Measurements from ENCODE around the gene ZNF134.

Gene ZNF134

DNA sequence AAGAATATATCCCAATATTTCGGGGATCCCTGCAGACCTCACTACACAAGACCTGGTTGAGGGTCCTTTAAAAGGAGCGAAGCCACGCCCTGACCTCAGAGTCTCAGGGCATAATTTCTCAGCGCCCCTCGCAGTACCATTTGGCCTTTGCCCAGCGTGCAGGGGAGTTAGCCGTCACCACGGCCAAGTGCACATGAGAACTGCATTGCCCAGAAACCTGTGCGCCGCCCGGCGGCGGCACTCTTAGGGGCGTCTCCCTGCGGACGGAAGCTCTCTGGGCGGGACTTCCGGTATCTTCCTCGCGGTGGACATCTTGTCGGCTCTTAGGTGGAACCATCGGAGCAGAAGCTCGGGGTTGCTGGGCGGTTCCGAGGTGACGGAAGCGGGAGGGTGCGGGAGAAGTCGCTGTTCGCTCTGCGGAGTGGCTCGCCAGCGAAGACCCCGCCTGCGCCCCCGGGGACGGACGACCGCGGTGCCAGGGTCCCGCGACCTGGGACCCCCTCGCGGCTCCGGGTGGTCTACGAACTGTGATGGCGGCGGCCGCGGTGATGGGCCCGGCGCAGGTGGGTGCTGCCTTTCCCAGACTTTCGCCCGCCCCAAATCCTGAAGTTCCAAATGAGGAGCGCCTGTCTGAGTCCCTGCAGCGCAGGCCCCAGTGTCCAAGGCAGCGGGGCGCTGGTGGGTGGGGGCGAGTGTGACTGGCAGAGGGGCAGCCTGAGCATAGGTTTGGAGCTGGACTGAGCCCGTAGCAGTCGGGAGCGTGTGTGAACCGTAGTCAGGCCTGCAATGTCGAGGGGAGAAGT is at the start of gene ZNF134:
TSS of gene ZNF134 (plus strand) at position 302 of the 803 bp plus-strand sequence. CDS start 5,227 bp downstream, outside the sequence.
- DNase-seq (ENCODE audit: low read depth), result peak; percentile 81

DNA sequence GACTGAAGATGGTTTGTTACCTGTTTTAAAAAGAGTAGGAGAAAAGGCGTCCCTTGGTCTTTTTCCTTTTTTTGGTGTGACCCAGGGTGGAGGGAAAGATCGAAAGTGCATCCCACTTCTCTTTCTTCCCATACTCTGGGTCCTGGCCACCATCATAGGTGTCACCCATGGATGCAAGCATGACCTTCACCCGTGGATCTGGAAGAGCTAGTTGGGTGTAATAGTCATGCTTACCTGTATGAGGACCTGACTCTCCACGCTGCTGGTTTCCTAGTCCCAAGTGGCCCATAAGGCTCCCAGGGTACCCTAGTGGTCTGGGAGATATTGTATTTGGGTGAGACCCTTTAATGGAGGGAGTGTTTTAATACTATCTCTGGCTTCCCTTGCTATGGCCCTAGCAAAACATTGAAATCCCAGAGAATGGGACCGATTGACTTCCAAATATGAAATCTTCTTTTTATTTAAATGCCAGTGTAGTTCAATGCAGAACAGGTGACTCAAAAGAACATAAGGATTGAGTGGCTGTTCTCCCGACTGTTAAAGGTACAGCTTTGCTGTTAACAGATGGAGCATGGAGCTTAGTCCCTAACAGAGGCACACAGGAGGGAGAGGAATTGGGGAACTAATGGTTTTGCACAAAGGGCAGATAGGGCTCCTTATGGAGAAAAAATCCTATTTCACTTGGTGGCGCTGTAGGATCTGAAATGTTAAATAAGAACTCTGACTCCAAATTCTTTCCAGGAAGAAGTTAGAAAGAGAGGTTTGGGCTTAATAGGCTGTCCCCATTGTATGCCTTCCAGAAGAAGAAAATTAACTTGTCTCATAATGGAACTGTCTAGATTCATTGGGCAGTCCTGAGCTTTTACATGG is 47.4 kb upstream of the ZNF134 start:
- no peak for DNase-seq (ENCODE audit: low read depth)

DNA sequence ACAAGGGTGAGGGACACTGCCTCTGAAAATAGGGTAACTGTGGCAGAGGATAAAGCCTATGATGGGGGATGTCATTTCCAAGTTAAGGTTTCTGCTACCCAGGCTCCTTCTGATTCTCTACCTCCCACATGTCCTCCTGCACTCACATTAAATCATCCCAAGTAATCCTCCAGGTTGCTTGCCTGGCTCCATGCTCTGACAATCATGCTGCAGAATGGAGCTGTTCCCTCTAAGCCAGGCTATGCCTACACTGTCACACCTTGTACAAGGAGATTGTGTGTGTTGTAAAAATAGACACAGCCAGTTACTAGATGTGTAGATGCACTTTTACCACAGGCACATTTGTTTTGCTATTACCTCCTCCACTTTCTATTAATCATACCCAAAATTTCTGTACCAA is 43.3 kb upstream of the ZNF134 start:
- DNase-seq (ENCODE audit: low read depth), result no peak

DNA sequence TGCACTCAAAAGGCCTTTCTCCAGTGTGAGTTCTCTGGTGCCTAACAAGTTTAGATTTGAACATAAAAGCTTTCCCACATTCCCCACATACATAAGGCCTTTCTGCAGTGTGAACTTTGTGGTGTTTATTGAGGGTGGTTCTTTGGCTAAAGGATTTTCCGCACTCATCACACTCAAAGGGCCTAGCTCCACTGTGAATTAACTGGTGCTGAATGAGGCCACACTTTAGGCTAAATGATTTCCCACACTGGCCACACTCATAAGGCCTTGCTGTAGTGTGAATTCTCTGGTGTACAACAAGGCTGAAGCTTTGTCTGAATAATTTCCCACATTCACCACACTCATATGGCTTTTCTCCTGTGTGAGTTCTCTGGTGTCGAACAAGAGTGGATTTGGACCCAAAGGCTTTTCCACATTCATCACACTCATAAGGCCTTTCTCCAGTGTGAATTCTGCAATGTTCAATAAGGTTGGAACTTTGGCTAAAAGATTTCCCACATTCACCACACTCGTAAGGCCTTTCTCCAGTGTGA is 41.6 kb upstream of the ZNF134 start:
- DNase-seq (ENCODE audit: low read depth), result no peak

DNA sequence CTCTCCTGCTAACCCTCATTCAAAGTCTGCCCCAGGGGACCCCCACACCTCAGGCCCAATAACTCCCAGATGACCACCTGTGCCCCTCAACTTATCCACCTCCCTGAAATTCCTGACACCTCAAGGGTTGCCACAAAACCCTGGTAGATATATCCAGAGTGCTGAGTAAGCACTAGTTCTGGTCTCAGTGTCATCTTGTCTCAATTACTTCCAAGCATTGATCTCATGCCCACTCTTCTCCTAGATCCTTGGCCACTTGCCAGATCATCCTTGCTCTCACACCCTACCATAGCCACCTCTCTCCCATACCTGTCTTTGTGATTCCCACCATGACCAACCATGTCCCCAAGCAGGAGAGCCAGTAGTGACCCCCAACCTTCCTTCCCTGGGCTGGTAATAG is 37.4 kb upstream of the ZNF134 start:
- no peak for DNase-seq (ENCODE audit: low read depth)

DNA sequence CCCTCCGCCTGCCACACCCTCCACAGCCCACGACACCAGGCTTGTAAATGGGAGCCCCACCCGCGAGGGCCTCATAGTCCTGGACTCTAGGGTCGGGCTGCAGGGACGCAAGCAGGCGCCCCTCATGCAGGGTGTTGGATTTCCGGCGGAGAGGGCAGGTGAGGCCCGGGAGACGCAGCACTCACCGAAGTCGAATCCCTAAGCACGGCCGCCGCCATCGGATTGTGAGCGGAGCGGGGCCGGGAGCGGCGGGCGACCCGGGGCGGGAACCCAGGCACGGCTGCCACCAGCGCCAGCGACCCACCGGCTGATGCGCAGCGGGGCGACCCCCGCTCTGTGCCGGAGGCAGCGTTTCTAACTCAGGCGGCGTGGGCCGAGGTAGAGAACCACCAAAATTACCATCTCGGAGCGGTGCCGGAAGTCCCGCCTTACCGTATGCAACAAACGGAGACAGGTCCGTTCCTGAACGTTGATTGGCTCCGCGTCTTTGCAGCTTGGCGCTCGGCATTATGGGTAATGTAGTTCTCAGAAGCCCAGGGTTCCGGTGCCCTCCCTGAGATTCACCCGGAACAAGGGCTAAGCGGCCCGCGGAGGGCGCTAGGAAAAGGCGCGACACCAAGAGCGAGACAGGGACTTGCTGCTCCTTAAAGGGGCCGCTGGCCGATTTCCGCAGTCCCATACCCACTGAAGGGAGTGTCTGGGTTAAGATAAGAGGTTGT is 35.4 kb upstream of the ZNF134 start, which contains the start of gene ZNF416:
TSS of gene ZNF416 (minus strand) at position 425 of the 719 bp plus-strand sequence. CDS start at position 218, 207 bp downstream.
- DNase-seq (ENCODE audit: low read depth), result peak; percentile 85

DNA sequence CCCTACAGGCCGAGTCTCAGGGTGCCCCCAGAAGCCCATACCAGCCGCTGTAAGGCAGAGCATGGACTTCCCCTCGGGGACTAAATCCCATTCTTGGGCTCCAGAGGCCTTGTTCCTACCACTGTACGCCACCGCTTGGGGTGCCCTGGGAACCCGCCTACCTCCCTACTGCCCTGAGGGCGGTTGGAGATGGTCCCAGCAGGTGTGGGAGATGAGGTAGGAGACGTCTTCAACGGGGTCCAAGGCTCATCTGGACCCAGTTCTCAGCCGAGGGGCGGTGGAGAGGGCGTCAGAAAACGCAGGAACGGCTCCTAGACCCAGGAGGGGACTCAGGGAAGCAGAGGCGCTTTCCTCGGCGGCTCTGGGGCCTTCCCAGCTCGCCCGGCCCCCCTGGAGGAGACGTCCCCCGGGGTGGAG is 30.9 kb upstream of the ZNF134 start:
- DNase-seq (ENCODE audit: low read depth), result no peak

DNA sequence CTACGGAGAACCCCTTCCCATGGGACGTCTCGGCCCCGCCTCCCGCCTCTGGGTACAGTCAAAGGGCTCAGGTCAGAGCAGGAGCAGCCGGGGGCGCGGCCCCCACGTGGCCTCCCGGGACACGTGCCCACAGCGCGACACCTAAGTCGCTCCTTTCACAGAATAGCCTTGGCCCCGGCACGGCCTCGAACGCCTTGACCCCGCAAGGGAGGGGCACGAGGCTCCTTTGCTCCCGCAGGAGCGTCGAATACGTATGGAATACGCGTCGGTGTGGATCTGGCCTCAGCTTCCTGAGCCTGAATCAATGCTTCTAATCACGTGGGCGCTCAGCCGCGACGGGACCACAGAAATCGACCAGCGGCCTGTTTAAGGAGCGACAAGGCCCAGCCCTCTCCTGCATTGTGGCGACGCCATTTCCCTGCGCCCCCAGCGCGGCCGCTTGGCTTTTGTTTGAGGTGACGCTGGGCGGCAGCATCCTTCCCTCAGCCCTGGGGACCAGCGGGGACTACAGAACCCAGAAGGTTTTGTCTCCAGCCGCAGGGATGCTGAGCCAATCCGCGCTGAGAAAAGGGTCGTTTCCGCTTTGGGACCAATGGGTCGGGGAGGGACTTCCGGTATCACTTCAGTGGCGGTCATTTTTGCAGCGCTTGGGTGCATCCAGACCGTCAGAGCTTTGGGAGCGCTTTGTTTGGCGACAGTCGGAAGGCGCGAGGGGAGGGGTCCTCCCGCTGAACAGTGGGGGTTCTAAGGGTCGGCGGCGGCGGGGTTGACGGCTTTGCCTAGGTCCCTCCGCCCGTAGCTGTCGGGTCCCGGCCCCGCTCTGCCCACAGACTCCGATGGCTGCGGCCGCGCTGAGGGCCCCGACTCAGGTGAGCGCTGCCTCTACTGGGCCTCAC is 30.3 kb upstream of the ZNF134 start, which contains the start of gene ZIK1:
TSS of gene ZIK1 (plus strand) at position 625 of the 896 bp plus-strand sequence. CDS start at position 837, 212 bp downstream.
- DNase-seq (ENCODE audit: low read depth), result peak; percentile 72

DNA sequence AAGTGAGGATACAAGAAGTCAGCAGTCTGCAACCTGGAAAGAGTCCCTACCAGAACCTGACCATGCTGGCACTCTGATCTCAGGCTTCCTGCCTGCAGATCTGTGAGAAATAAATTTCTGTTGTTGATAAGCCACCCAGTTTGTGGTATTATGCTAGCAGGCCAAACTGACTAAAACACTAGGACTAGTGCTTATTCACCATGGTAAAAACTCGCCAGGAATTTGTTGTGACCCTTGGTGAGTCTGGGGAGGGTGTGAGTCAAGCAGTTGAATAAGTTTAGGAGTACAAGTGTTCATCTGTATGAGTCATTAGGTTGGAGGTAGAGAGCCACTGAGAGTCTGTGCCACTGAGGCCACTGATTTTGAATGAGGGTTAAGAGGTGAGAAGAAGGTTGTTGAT is 26.5 kb upstream of the ZNF134 start:
- DNase-seq (ENCODE audit: low read depth), result no peak

DNA sequence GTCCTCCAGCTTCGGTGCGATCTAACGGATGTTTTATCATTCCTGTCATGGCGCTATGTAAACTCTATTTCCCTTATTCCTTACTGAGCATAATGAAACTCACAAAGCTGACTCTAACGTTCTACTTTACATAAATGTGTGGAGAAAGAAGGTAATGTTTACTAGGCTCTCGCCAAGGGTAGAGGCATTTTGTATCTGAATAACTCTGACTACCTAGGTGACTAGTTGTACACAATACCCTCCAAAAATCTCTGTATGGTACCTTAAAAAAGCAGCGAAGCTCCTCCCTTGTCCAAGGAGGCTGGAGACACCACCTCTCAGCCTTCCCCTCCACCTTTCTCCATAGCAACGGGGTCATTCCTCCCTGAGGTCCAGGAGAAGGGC is 14.7 kb upstream of the ZNF134 start:
- DNase-seq (ENCODE audit: low read depth), result no peak

DNA sequence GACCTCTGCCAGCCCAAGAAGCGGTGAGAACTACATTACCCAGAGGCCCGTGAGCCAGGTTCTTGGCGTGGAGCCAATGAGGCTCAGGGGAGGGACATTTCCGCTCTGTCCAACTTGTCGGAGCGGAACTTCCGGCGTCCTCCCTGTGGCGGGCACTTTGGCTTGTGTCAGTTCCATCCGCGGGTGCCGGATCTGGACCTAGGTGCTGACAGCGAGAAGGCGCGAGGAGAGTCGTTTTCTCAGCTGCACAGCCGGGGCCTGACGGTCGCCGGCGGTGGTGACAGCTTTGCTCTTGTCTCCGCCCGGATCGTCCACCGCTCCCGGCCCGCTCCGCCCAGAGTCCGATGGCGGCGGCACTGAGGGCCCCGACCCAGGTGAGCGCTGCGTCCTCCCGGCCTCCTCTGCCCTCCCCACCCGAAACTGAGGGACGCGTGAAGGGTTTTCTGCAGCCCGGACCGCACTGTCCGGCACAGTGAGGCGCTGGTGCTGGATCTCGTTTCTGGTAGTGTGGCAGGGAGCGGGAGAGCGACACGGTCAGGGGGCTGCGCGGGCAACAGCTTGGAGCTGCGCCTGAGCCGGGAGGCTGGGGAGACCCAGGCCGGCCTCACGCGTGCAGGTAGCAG is 14.2 kb upstream of the ZNF134 start, which contains the start of gene ZNF530:
TSS of gene ZNF530 (plus strand) at position 125 of the 623 bp plus-strand sequence. CDS start 4,461 bp downstream, outside the sequence.
- peak; percentile 79 for DNase-seq (ENCODE audit: low read depth)

DNA sequence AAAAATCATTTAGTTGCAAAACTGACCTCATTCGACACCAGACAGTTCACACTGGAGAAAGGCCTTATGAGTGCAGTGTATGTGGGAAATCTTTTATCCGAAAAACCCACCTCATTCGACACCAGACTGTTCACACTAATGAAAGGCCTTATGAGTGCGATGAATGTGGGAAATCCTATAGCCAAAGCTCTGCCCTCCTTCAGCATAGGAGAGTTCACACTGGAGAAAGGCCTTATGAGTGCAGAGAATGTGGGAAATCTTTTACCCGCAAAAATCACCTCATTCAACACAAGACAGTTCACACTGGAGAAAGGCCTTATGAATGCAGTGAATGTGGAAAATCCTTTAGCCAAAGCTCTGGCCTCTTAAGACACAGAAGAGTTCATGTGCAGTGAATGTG is 7.1 kb upstream of the ZNF134 start:
- DNase-seq (ENCODE audit: low read depth), result no peak

DNA sequence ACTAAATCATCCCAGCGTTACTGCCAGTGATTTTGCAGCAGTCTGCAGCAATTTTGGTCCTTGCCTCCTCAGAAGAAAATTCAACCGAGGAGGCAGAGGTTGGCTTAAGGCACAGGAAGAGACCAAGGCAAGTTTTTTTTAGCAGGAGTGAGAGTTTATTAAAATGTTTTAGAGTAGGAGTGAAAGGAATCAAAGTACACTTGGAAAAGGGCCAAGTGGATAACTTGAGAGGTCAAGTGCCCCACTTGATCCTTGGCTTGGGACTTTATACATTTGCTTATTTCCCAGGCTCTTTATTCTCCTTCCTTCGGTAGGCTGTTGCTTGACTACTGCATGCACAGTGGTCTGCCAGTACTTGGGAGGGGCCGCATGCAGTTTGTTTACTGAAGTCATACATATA is 2.9 kb upstream of the ZNF134 start:
- no peak for DNase-seq (ENCODE audit: low read depth)

DNA sequence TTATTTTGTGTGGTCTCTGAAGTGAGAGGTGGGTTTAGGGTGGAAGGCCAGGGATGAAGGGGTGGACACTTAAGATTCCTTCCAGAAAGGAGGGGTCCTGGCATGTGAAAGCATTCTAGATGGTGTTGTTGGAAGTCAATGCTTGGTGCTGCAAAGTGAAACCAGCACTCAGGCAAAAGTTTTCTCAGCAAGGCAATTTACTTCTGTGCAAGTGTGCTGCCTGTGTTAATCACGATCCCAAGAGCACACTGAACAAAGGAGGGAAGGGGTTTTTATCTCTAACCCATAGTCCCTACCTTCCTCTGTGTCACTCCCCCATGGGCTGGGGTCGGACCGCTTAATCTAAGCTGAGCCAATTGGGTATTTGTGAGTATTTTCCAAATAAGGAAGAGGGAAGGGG is 1.3 kb downstream of the ZNF134 start:
- no peak for DNase-seq (ENCODE audit: low read depth)

DNA sequence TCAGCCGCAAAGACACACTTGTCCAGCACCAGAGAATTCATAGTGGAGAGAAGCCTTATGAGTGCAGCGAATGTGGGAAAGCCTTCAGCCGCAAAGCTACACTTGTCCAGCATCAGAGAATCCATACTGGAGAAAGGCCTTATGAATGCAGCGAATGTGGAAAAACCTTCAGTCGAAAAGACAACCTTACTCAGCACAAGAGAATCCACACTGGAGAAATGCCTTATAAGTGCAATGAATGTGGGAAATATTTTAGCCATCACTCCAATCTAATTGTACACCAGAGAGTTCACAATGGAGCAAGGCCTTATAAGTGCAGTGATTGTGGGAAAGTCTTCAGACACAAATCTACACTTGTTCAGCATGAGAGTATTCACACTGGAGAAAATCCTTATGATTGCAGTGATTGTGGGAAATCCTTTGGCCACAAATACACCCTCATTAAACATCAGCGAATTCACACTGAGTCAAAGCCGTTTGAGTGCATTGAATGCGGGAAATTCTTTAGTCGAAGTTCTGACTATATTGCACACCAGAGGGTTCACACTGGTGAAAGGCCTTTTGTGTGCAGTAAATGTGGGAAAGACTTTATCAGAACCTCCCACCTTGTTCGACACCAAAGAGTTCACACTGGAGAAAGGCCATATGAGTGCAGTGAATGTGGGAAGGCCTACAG is 6.8 kb downstream of the ZNF134 start:
- DNase-seq (ENCODE audit: low read depth), result no peak

DNA sequence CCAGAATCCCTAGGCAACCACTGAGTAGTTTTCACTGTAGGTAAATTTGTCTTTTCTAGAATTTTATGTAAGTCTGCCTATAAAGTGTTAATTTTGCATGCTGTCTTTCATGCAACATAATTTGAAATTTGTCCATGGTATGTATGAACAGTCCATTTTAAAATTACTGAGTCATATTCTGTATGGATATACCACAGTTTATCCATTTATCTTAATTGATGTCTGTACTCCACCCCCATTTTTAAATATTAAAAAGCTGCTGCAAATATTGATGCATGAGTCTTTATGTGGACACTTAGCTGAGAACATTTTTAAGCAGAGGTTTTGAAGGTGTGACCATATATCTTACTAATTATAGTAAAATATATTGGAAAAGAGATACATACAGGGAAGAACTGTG is 9.0 kb downstream of the ZNF134 start:
- DNase-seq (ENCODE audit: low read depth), result no peak

DNA sequence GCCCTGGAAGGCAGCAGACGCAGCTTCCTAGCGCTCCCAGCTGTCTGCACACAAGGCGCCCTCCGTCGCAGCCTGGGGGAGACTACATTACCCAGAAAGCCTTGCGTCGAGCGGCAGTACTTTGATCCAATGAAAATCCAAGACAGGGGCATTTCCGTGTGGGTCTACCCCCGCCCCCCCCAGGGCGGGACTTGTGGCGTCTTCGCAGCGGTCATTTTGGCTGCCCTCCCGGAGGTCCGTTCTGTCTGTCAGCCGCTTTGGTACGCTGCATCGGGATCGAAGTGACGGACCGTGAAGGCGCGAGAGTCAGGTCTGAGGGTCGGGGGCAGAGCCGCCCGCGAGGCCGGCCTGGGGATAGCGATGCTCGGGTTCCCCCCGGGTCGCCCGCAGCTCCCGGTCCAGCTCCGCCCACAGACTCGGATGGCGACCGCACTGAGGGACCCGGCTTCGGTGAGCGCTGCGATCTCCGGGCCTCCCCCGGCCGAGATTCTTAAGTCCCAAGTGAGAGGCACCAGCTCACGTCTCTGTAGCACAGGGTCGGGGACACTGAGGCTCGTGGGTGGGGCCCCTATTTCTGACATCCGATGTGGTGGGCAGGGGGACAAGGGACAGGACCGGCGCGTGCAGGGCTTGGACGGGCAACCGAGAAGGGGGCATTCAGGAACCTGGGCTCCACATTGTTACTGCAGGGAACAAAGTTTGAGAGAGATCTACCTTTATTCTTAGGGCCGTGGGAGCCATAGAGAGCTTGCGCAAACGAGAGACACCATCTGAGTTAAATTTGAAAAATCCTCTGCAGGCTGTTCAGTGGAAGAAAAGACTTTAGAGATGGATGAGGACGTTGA is 19.2 kb downstream of the ZNF134 start, which contains the start of gene ZNF211:
TSS of gene ZNF211 (plus strand) at position 182 of the 845 bp plus-strand sequence. CDS start at position 361, 179 bp downstream.
- DNase-seq (ENCODE audit: low read depth), result peak; percentile 81

DNA sequence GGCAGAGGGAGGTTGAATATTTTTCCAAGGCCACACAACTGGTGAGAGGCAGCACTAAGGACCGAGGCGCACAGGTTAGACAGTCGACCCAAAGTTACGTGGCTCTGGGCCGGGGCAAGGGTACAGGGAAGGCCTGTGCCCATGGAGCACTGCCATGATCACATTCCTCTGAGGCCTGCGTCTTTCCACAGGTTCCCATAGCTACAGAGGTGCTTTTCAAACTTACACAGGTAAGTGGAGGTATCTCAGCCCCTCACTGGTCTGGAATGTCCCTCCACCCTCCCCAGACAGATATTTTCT is 19.7 kb downstream of the ZNF134 start:
- no peak for DNase-seq (ENCODE audit: low read depth)

DNA sequence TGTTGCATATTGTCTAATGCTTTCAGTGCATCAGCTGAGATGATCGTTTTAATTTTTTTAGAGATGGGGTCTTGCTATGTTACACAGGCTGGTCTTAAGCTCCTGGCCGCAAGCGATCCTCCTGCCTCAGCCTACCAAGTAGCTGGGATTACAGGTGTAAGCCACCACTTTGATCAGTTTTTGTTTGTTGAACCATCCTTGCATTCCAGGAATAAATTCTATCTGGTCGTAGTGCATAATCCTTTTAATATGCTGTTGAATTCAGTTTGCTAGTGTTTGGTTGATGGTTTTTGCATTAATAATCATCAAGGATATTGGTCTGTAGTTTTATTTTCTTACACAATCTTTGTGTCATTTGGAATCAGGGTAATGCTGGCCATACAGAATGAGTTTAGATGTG is 23.3 kb downstream of the ZNF134 start:
- no peak for DNase-seq (ENCODE audit: low read depth)
